ENCODE data around the gene UQCR11.

The UQCR11 gene

GRCh38 chr19:1563251-1563650, 42.0 kb downstream of the UQCR11 start:
- no peak for DNase-seq

- no peak for DNase-seq
These were observed 43.9 kb downstream of the UQCR11 start for GRCh38 chr19:1561236-1561842.

GRCh38 chr19:1560286-1560882, 44.9 kb downstream of the UQCR11 start:
- DNase-seq = no peak

GRCh38 chr19:1558552-1558951, 46.7 kb downstream of the UQCR11 start:
- DNase-seq = no peak

- no peak for DNase-seq
These were observed 48.7 kb downstream of the UQCR11 start for GRCh38 chr19:1556390-1557070.

- no peak for DNase-seq
These were observed 49.5 kb downstream of the UQCR11 start for GRCh38 chr19:1555487-1556389.

GRCh38 chr19:1554968-1555367, 50.3 kb downstream of the UQCR11 start:
- DNase-seq = no peak

GRCh38 chr19:1553415-1553814, 51.8 kb downstream of the UQCR11 start:
- DNase-seq = no peak

GRCh38 chr19:1551068-1552040, 53.9 kb downstream of the UQCR11 start:
- DNase-seq = no peak

- DNase-seq = no peak
These were observed 55.8 kb downstream of the UQCR11 start for GRCh38 chr19:1549332-1549945.

All from activated CD4-positive, alpha-beta T cell treated with anti-CD3 and anti-CD28 coated beads, Interleukin-2, Interleukin-6, amounts not matched to agents 100 ng/mL and 50 ng/mL, durations not matched to agents 16 hours and 8 hours (primary cell).